HepG2 (cell line): ENCODE measurements around the gene ZFPM1. TPM values are rescaled to one million over a fixed set of nuclear protein-coding genes. Genes with fewer than 3 reads are reported as not detected.

ENCODE experiments used
- ATAC-seq: fragments of 200-7000 bp; cut with Tn5 transposase; 3 replicates; pipeline ENCODE4 v1.9.1; 2020; ENCODE audit warnings: mild to moderate bottlenecking, moderate library complexity
- BruUV-seq: library from RNA; stranded (reverse); fragments of 400-500 nt; replicated peaks from 2 replicates; lab custom pipeline; 2021; lab: Mats Ljungman, UMichigan
- CTCF ChIA-PET: fragments of 300-600 bp; formaldehyde crosslinking; extraction: SDS; loops from one replicate; lab custom pipeline; 2021; ENCODE audit warnings: low total read pairs, inconsistent platforms, low intra/inter-chr PET ratio; lab: Yijun Ruan, JAX
- POLR2A ChIA-PET: fragments of 350-600 bp; sonication (Branson Sonifier 250); formaldehyde crosslinking; loops from one replicate; lab custom pipeline; 2020; ENCODE audit warnings: antibody characterized with exemption, inconsistent platforms; lab: Yijun Ruan, JAX
- DNase-seq: peaks from one replicate; pipeline ENCODE4 v3.0.0-alpha.2; 2015; ENCODE audit warnings: low spot score
- FAIRE-seq: peaks from 3 replicates; lab custom pipeline; 2011; peaks lifted over from hg19 to GRCh38; lab: Jason Lieb, UNC
- H2AFZ ChIP-seq: one replicate; pipeline ENCODE4 v1.6.1; 2011; ENCODE audit warnings: low read length, inconsistent platforms
- H3K27ac ChIP-seq: fragments of 300-600 bp; 3 replicates; pipeline ENCODE4 v1.8.0; 2011; ENCODE audit warnings: mixed run types, mild to moderate bottlenecking, mixed read lengths, low read length, inconsistent platforms; ENCODE audit not compliant: insufficient read depth; ENCODE audit errors: extremely low read length
- H3K27me3 ChIP-seq, 2 experiments: fragments of 200-600 bp in 1 of 2; 2 replicates in 1 of 2; 3 replicates in 1 of 2; pipeline versions ENCODE4 v1.6.0 to v1.8.0; 2011; ENCODE audit warnings: low read length in 2 of 2, mild to moderate bottlenecking in 2 of 2, moderate library complexity in 2 of 2, inconsistent platforms in 1 of 2; ENCODE audit not compliant: insufficient read depth in 2 of 2, control insufficient read depth in 1 of 2
- H3K36me3 ChIP-seq, 2 experiments: fragments of 200-600 bp in 1 of 2; replicated peaks in 1 of 2; 2 replicates in 1 of 2; 3 replicates in 1 of 2; pipeline versions ENCODE4 v1.5.1 to v1.8.0; 2011; ENCODE audit warnings: low read length in 2 of 2, inconsistent platforms in 1 of 2; ENCODE audit not compliant: insufficient read depth in 2 of 2, control insufficient read depth in 1 of 2
- H3K4me1 ChIP-seq: 2 replicates; pipeline ENCODE4 v1.5.1; 2012; ENCODE audit warnings: low read length, inconsistent platforms; ENCODE audit not compliant: insufficient read depth
- H3K4me2 ChIP-seq: 2 replicates; pipeline ENCODE4 v1.6.0; 2011; ENCODE audit warnings: low read depth, low read length, inconsistent platforms
- H3K4me3 ChIP-seq, 3 experiments: fragments of 200-600 bp in 1 of 3; sonication (generic), shearing (Covaris generic) in 1 of 3; replicated peaks in 1 of 3; 2 replicates each; pipeline ENCODE4 v1.5.1; 2011 to 2016; ENCODE audit warnings: low read length in 3 of 3, inconsistent platforms in 2 of 3, low read depth in 2 of 3, mild to moderate bottlenecking in 2 of 3, control low read depth in 1 of 3, mixed read lengths in 1 of 3; ENCODE audit not compliant: insufficient read depth in 1 of 3
- H3K79me2 ChIP-seq: one replicate; pipeline ENCODE4 v1.6.1; 2011; ENCODE audit warnings: low read length, inconsistent platforms; ENCODE audit not compliant: insufficient read depth
- H3K9ac ChIP-seq: 2 replicates; pipeline ENCODE4 v1.6.0; 2011; ENCODE audit warnings: mild to moderate bottlenecking, low read depth, low read length, inconsistent platforms; ENCODE audit not compliant: insufficient read depth
- H3K9me3 ChIP-seq: 2 replicates; pipeline ENCODE4 v1.5.1; 2012; ENCODE audit warnings: mild to moderate bottlenecking, low read length
- H4K20me1 ChIP-seq: 2 replicates; pipeline ENCODE4 v1.6.0; 2011; ENCODE audit warnings: inconsistent platforms, mild to moderate bottlenecking, low read length, moderate library complexity; ENCODE audit not compliant: insufficient read depth
- EZH2 ChIP-seq: conservative IDR thresholded peaks from 2 replicates; pipeline ENCODE4 v1.6.1; 2012; ENCODE audit warnings: mild to moderate bottlenecking, low read depth, low read length, moderate library complexity
- FOXC1 ChIP-seq: sonication (generic); formaldehyde crosslinking; IDR thresholded peaks from 2 replicates; pipeline ENCODE4 v1.8.0; 2022; ENCODE audit warnings: mild to moderate bottlenecking, missing genetic modification reagents, borderline replicate concordance
- MTF2 ChIP-seq: sonication (generic); formaldehyde crosslinking; IDR thresholded peaks from 2 replicates; pipeline ENCODE4 v1.5.0; 2020; ENCODE audit warnings: missing genetic modification reagents, borderline replicate concordance
- PCBP1 ChIP-seq: fragments of 200-400 bp; formaldehyde crosslinking; IDR thresholded peaks from 2 replicates; pipeline ENCODE4 v1.6.1; 2017; ENCODE audit warnings: mild to moderate bottlenecking, low read depth, low read length, borderline replicate concordance
- SALL1 ChIP-seq: sonication (generic); formaldehyde crosslinking; IDR thresholded peaks from 2 replicates; pipeline ENCODE4 v1.8.0; 2022; ENCODE audit warnings: mild to moderate bottlenecking, missing genetic modification reagents
- STAG1 ChIP-seq: sonication (generic); formaldehyde crosslinking; IDR thresholded peaks from 2 replicates; pipeline ENCODE4 v1.4.0; 2020; ENCODE audit warnings: missing genetic modification reagents
- TBX3 ChIP-seq: fragments of 450-650 bp; IDR thresholded peaks from 2 replicates; pipeline ENCODE4 v1.6.1; 2017; ENCODE audit warnings: antibody characterized with exemption, mild to moderate bottlenecking, inconsistent platforms, borderline replicate concordance
- ZBTB44 ChIP-seq: sonication (generic); formaldehyde crosslinking; IDR thresholded peaks from 2 replicates; pipeline ENCODE4 v1.4.0; 2020; ENCODE audit warnings: missing genetic modification reagents
- ZBTB46 ChIP-seq: sonication (generic); formaldehyde crosslinking; IDR thresholded peaks from 2 replicates; pipeline ENCODE4 v1.4.0; 2020; ENCODE audit warnings: mild to moderate bottlenecking, missing genetic modification reagents, borderline replicate concordance
- ZFP62 ChIP-seq: sonication (generic); formaldehyde crosslinking; IDR thresholded peaks from 2 replicates; pipeline ENCODE4 v1.4.0; 2020; ENCODE audit warnings: missing genetic modification reagents
- ZNF451 ChIP-seq: sonication (generic); formaldehyde crosslinking; IDR thresholded peaks from 2 replicates; pipeline ENCODE4 v1.5.0; 2020; ENCODE audit warnings: mild to moderate bottlenecking, missing genetic modification reagents
- ZNF747 ChIP-seq: sonication (generic); formaldehyde crosslinking; IDR thresholded peaks from 2 replicates; pipeline ENCODE4 v1.8.1; 2023; ENCODE audit warnings: missing genetic modification reagents, mild to moderate bottlenecking, borderline replicate concordance
- WGBS: methylation state at CpG from one replicate; pipeline ENCODE4 v1.1.6; 2017; ENCODE audit warnings: low lambda C conversion rate; 5-methylcytosine and 5-hydroxymethylcytosine counted together
- in situ Hi-C: cut with HindIII; loops from 2 replicates; pipeline ENCODE4 v1.10.0; 2017; ENCODE audit warnings: low pct_unique_long_range_greater_than_20kb; ENCODE audit not compliant: extremely low pct_ligation_motif_present
- intact Hi-C: fragments of 100-400 bp; cut with micrococcal nuclease; formaldehyde crosslinking; loops from one replicate; pipeline ENCODE4 v1.10.0; 2022; ENCODE audit not compliant: unreplicated experiment
- polyA plus RNA-seq, 8 experiments: library from polyadenylated mRNA; depleted of rRNA in 3 of 8; stranded (reverse) in 7 of 8; unstranded in 1 of 8; fragments of >200 nt; fragmentation: Illumina TruSeq in 4 of 8; extraction: Trizol in 4 of 8; gene quantifications; 2 replicates each; pipeline versions ENCODE4 v1.2.1 to v1.2.3, GENCODE V29; 2011 to 2016; ENCODE audit warnings: low read depth in 4 of 8, missing spikeins in 1 of 8, mixed read lengths in 1 of 8; ENCODE audit not compliant: insufficient read depth in 1 of 8
- total RNA-seq, 5 experiments: library from RNA; depleted of rRNA; stranded (reverse); fragments of >200 nt; fragmentation: Illumina TruSeq; extraction: Trizol; gene quantifications; 2 replicates each; pipeline ENCODE4 v1.2.3, GENCODE V29; 2016; ENCODE audit warnings: low read depth in 1 of 5
- TF ChIP-seq, protein P1 (sequence below): sonication (generic); formaldehyde crosslinking; IDR thresholded peaks from 2 replicates; pipeline ENCODE4 v1.5.0; 2020; ENCODE audit warnings: missing genetic modification reagents
- TF ChIP-seq, protein P2 (sequence below): sonication (generic); formaldehyde crosslinking; IDR thresholded peaks from 2 replicates; pipeline ENCODE4 v1.5.0; 2020; ENCODE audit warnings: mild to moderate bottlenecking, missing genetic modification reagents, moderate library complexity

The ZFPM1 gene
- total and polyA plus RNA-seq, 2 of the 13 experiments (the other 11 are each of a cell fraction or from before 2014, with no cell fraction given): 1.3 to 3.8 TPM

GRCh38 chr16:88539652-88540345, 86.7 kb downstream of the ZFPM1 start:
- no peak overlapping the region for H3K4me2 ChIP-seq
- H3K27me3 ChIP-seq: peaks cover 15 to 46% of the 10 kb centered on the region in 2 experiments; a peak in 4 of 5 replicates
- peaks cover 0 to 3% of the 10 kb centered on the region in 2 experiments; a peak in 1 of 5 replicates for H3K36me3 ChIP-seq
- intact Hi-C loops (no loop called here), in situ Hi-C loops (no loop called here)
- ATAC-seq (peak; percentile 44), DNase-seq (no peak), FAIRE-seq (no peak)
- H3K9ac ChIP-seq: no peak overlapping the region
- no peak overlapping the region for H3K27ac ChIP-seq
- no peaks in the 10 kb centered on the region; the same call in 1 of the 2 replicates for H4K20me1 ChIP-seq
- no TSS peak for BruUV-seq
- no peaks in the 10 kb centered on the region for H3K79me2 ChIP-seq
- POLR2A ChIA-PET: no interaction called here
- no peaks in the 10 kb centered on the region for H3K4me1 ChIP-seq
- no peak overlapping the region for H2AFZ ChIP-seq
- WGBS: 11% methylated on average over 19 of the region's 26 CpGs
- peaks cover 20% of the 10 kb centered on the region for H3K9me3 ChIP-seq
- no peak overlapping the region for H3K4me3 ChIP-seq
- CTCF ChIA-PET: no interaction called here
- TF ChIP-seq SALL1: no peak
- 0 out of 2 replicates have a peak, but pooled peaks have one; percentile 28 for TF ChIP-seq EZH2
- no peak for TF ChIP-seq ZNF451 (CRISPR knock-in tag)
- TF ChIP-seq, protein P1, sequence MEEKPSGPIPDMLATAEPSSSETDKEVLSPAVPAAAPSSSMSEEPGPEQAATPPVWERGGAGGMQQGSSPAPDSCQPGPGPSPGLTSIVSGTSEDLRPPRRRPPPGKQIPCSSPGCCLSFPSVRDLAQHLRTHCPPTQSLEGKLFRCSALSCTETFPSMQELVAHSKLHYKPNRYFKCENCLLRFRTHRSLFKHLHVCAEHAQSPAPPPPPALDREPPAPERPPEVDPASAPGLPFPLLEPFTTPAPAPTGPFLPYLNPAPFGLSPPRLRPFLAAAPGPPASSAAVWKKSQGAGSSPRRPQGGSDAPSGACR: no peak
- TF ChIP-seq, protein P2, sequence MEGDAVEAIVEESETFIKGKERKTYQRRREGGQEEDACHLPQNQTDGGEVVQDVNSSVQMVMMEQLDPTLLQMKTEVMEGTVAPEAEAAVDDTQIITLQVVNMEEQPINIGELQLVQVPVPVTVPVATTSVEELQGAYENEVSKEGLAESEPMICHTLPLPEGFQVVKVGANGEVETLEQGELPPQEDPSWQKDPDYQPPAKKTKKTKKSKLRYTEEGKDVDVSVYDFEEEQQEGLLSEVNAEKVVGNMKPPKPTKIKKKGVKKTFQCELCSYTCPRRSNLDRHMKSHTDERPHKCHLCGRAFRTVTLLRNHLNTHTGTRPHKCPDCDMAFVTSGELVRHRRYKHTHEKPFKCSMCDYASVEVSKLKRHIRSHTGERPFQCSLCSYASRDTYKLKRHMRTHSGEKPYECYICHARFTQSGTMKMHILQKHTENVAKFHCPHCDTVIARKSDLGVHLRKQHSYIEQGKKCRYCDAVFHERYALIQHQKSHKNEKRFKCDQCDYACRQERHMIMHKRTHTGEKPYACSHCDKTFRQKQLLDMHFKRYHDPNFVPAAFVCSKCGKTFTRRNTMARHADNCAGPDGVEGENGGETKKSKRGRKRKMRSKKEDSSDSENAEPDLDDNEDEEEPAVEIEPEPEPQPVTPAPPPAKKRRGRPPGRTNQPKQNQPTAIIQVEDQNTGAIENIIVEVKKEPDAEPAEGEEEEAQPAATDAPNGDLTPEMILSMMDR (CRISPR knock-in tag): peak; percentile 61
- TF ChIP-seq ZBTB44 (CRISPR knock-in tag): no peak
- no peak for TF ChIP-seq ZNF747 (CRISPR knock-in tag)
- TF ChIP-seq FOXC1: no peak
- no peak for TF ChIP-seq ZFP62 (CRISPR knock-in tag)
- TF ChIP-seq MTF2 (CRISPR knock-in tag): 0 out of 2 replicates have a peak, but pooled peaks have one; percentile 25
- no peak for TF ChIP-seq ZBTB46
- no peak for TF ChIP-seq TBX3
- peak; percentile 18; the same call in 1 of the 2 replicates for TF ChIP-seq PCBP1
- TF ChIP-seq STAG1 (CRISPR knock-in tag): peak; percentile 45
